ENCODE results near the gene TUBA4A. TPM values are rescaled to one million over a fixed set of nuclear protein-coding genes. Genes with fewer than 3 reads are reported as not detected.

Gene TUBA4A
- total and polyA plus RNA-seq, 2 of the 4 experiments (the other 2 are of a cell fraction), result 21.9 to 35.6 TPM

DNA sequence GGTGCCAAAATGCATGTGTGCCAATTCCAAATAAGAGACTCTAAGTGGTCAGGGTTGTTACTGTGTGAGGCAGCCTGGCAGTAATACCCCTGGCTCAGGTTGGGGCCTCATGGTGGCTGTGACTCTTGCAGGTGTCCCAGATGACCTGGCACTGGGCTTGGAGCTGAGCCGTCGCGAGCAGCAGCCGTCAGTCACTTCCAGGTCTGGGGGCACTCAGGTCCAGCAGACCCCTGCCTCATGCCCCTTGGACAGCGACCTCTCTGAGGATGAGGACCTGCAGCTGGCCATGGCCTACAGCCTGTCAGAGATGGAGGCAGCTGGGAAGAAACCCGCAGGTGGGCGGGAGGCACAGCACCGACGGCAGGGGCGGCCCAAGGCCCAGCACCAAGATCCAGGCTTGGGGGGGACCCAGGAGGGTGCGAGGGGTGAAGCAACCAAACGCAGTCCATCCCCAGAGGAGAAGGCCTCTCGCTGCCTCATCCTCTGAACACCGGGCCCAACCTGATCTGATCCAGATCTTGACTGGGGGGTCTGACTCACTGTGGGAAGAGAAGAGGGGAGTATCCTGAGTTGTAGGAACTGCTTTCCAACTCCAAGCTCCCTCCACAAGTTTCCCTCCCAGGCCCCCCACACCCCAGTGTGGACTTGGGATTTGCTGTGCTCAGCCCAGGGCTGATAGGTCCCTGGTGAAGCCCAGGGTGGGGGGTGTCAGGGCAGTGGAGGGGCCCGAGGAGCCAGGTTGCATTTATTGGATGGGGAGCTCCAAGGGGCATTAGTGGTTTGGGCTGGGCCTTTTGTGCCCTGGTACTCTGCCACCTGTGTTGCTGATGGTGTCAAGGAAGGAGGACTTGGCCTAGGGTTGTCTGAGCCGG lies 31.0 kb upstream of the TUBA4A start (continued):
- TF ChIP-seq, protein P1, sequence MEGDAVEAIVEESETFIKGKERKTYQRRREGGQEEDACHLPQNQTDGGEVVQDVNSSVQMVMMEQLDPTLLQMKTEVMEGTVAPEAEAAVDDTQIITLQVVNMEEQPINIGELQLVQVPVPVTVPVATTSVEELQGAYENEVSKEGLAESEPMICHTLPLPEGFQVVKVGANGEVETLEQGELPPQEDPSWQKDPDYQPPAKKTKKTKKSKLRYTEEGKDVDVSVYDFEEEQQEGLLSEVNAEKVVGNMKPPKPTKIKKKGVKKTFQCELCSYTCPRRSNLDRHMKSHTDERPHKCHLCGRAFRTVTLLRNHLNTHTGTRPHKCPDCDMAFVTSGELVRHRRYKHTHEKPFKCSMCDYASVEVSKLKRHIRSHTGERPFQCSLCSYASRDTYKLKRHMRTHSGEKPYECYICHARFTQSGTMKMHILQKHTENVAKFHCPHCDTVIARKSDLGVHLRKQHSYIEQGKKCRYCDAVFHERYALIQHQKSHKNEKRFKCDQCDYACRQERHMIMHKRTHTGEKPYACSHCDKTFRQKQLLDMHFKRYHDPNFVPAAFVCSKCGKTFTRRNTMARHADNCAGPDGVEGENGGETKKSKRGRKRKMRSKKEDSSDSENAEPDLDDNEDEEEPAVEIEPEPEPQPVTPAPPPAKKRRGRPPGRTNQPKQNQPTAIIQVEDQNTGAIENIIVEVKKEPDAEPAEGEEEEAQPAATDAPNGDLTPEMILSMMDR (conservative IDR thresholded peaks at IDR 0.05; ENCODE audit: low read depth, low read length), result no peak

DNA sequence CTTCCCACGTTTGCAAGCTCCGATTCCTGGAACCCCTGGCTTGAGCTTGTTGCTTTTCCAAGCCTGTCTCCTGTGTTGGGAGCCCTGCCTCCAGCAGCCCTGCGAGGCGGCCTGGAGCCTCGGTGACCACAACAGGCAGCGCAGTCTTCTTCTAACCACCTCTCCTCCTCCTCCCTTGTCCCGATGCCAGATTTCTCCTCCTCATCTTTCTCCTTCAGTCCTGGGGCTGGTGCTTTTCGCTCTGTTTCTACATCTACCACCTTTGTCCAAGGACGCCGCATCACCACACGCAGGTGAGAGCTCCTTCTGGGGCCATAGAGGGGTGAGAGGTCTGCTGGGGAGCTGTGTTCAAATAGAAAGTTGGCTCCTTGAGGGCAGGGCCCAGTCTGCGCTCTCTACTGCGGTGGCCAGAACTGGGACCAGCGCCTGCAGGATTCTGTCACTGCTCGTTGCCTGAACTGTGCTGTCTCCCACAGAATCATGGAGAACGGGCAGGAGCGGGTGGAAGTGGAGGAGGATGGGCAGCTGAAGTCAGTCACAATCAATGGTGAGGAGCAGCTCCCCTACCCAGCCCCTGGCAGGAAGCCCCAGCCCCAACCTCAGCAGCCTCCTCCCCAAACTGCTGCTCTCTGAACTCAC lies 29.3 kb upstream of the TUBA4A start:
- H2AFZ ChIP-seq (replicated peaks; ENCODE audit: low read length, poor library complexity), result no peak overlapping the region
- H3K14ac ChIP-seq (replicated peaks; ENCODE audit: low read depth, low read length), result no peak overlapping the region
- H3K79me1 ChIP-seq (ENCODE audit: low read depth in 1 of 2, low read length in 2 of 2), result peaks cover 16 to 30% of the 10 kb centered on the region in 2 experiments
- no peak overlapping the region for H2BK15ac ChIP-seq (ENCODE audit: low read depth, low read length)
- no peaks in the 10 kb centered on the region for H3K9me3 ChIP-seq (ENCODE audit: control insufficient read depth, insufficient read depth, low read length)
- no CpG with 5 or more reads among the region's 17 CpGs for WGBS, 2 experiments (ENCODE audit: extremely low coverage in 2 of 2, insufficient read length in 1 of 2)
- TF ChIP-seq FOS (IDR thresholded peaks at IDR 0.05; ENCODE audit: low read depth, low read length), result no peak
- no peak for TF ChIP-seq RCOR1 (IDR thresholded peaks at IDR 0.05; ENCODE audit: insufficient replicate concordance, low read length)
- TF ChIP-seq RAD21 (IDR thresholded peaks at IDR 0.05; ENCODE audit: low read length), result no peak
- no peak for TF ChIP-seq NFE2L2 (IDR thresholded peaks at IDR 0.05; ENCODE audit: low read depth, low read length)
- TF ChIP-seq, protein P2, sequence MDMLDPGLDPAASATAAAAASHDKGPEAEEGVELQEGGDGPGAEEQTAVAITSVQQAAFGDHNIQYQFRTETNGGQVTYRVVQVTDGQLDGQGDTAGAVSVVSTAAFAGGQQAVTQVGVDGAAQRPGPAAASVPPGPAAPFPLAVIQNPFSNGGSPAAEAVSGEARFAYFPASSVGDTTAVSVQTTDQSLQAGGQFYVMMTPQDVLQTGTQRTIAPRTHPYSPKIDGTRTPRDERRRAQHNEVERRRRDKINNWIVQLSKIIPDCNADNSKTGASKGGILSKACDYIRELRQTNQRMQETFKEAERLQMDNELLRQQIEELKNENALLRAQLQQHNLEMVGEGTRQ (IDR thresholded peaks at IDR 0.05; ENCODE audit: low read depth, low read length), result no peak
- TF ChIP-seq CEBPB (IDR thresholded peaks at IDR 0.05; ENCODE audit: low read depth, low read length), result no peak
- no peak for TF ChIP-seq CHD1 (IDR thresholded peaks at IDR 0.05; ENCODE audit: low read depth, low read length)
- TF ChIP-seq, protein P1 (conservative IDR thresholded peaks at IDR 0.05; ENCODE audit: low read depth, low read length), result no peak
- TF ChIP-seq MAFK (IDR thresholded peaks at IDR 0.05; ENCODE audit: low read depth, low read length), result no peak
- H3K56ac ChIP-seq (ENCODE audit: extremely low read depth, insufficient read depth, low read length), result no peak overlapping the region
- H3K18ac ChIP-seq (ENCODE audit: low read depth, low read length), result no peak overlapping the region
- no peak overlapping the region for H3K4ac ChIP-seq (ENCODE audit: low read depth, low read length)
- no peak overlapping the region for H3K4me2 ChIP-seq (ENCODE audit: low read depth, low read length)
- no peak overlapping the region for H2AK9ac ChIP-seq (replicated peaks; ENCODE audit: low read depth, low read length, poor library complexity)
- no peak overlapping the region for H4K91ac ChIP-seq (ENCODE audit: insufficient read depth, low read depth, low read length)
- H3K23ac ChIP-seq (ENCODE audit: low read depth, low read length), result no peak overlapping the region
- H2BK120ac ChIP-seq (ENCODE audit: low read depth, low read length), result no peak overlapping the region
- no TSS peak for BruUV-seq (replicated peaks)
- no peak overlapping the region for H3K4me3 ChIP-seq (ENCODE audit: insufficient read depth, low read depth, low read length)
- H3K27ac ChIP-seq (ENCODE audit: insufficient read depth, low read length), result no peak overlapping the region
- POLR2A ChIA-PET (ENCODE audit: unreplicated experiment), result interaction anchor here (1.0 kb wide), 1 partner anchor 107 kb away, joined by 3 read pairs; the partner anchor contains the start of gene CNPPD1
- H4K5ac ChIP-seq (ENCODE audit: low read depth, low read length), result no peak overlapping the region
- peaks cover 14% of the 10 kb centered on the region for H3K4me1 ChIP-seq (ENCODE audit: control insufficient read depth, insufficient read depth, low read length)
- no peak overlapping the region for H2BK5ac ChIP-seq (ENCODE audit: low read depth, low read length, poor library complexity, severe bottlenecking)
- no peak for DNase-seq
- in situ Hi-C loops (cut with MboI; ENCODE audit: low sequenced_read_pairs), result no loop called here
- H3K9me1 ChIP-seq (ENCODE audit: insufficient read depth, low read length), result peaks cover 5% of the 10 kb centered on the region
- no peak overlapping the region for H3K9ac ChIP-seq (ENCODE audit: low read depth, low read length)
- H2AK5ac ChIP-seq (ENCODE audit: low read depth, low read length), result no peak overlapping the region
- H4K20me1 ChIP-seq (ENCODE audit: insufficient read depth, low read length), result peaks cover 6% of the 10 kb centered on the region; the same call in 1 of the 2 replicates
- no peak overlapping the region for H4K8ac ChIP-seq (ENCODE audit: low read depth in 2 of 2, low read length in 2 of 2)
- ATAC-seq (ENCODE audit: low read depth), result no peak
- intact Hi-C loops (cut with micrococcal nuclease), result no loop called here
- CTCF ChIA-PET, result interaction anchor here (2.8 kb wide), 1 partner anchor 12 kb away, joined by 11 read pairs; no protein-coding TSS in a partner anchor
- dilution Hi-C loops (cut with HindIII; ENCODE audit: low sequenced_read_pairs, unreplicated experiment), result no loop called here
- no peak overlapping the region for H2BK20ac ChIP-seq (ENCODE audit: low read depth, low read length)
- peaks cover 57% of the 10 kb centered on the region for H3K36me3 ChIP-seq (ENCODE audit: control insufficient read depth, insufficient read depth, low read length)
- H3K27me3 ChIP-seq (ENCODE audit: control insufficient read depth, insufficient read depth, low read length), result no peaks in the 10 kb centered on the region

Measured in IMR-90 (cell line).